ENCODE data around the gene AHRR. TPM values are rescaled to one million over a fixed set of nuclear protein-coding genes. Genes with fewer than 3 reads are reported as not detected.

Gene AHRR
- polyA plus RNA-seq, 2 of the 4 experiments (the other 2 are of a cell fraction) = 1.2 to 1.7 TPM

DNA sequence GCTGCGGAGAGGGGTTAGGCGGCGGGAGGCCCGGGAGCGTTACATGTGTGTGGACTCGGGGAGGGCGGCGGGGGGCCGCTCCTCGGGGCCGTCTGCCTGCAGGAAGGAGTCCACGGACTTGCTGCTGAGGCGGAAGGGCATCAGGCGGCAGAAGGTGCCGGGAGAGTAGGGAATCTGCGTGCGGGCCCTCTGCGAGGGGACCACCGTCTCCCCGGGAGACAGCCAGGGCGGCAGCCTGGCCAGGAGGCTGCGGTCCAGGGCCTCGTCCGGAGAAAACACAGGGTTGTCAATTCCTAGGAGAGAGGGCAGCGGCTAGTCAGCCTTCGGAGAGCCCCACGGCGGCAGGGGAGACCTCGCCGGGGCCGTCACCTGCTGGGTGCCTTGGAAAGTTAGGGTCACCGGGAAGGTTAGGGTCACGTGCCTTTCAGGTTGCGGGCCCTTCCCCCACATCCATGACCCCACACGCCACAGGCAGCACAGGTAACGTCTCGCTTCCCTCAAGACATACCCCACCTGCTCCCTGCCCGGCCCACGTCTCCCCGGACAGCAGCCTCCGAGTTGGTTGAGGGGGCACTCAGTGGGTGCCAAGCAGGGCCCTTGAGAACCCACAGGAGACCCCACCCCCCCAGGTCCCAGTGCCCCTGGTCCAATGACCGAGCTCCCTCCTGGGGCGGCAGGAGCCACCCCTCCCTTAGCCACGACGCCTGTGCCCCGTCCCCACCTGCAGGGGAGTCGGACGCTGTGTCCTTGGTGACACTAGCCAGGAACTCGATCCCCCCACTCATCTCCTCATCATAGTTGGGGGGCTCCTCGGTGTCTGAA lies 153.5 kb downstream of the AHRR start:
- Histone ChIP-seq H3K4me1 (peaks cover 16% of the 10 kb centered on the region), H3K27ac (peak overlapping the region in 1 of 2 experiments; percentile 50; a peak in 1 of 6 replicates), H3K4me3 (peak overlapping the region; percentile 74), H3K9me3 (no peaks in the 10 kb centered on the region), H3K4me2 (peak overlapping the region; percentile 84)
- 19% methylated on average over 28 of the region's 50 CpGs for WGBS (ENCODE audit: missing lambda C conversion rate)
- DNase-seq (ENCODE audit: low read depth in 1 of 2, low spot score in 1 of 2) = peak in 1 of 2 experiments; percentile 24
- TF ChIP-seq RARB (CRISPR knock-in tag; IDR thresholded peaks at IDR 0.05) = no peak
- no peak for TF ChIP-seq TP53 (CRISPR knock-in tag; IDR thresholded peaks at IDR 0.05)
- TF ChIP-seq MAX (IDR thresholded peaks at IDR 0.05) = no peak
- TF ChIP-seq KDM1A (IDR thresholded peaks at IDR 0.05; ENCODE audit: low read depth) = no peak
- TF ChIP-seq ZSCAN20 (CRISPR knock-in tag; IDR thresholded peaks at IDR 0.05) = no peak
- TF ChIP-seq CHD4 (IDR thresholded peaks at IDR 0.05; ENCODE audit: borderline replicate concordance) = no peak
- TF ChIP-seq RFX5 (IDR thresholded peaks at IDR 0.05) = no peak
- no peak for TF ChIP-seq JUN (IDR thresholded peaks at IDR 0.05)
- TF ChIP-seq HDAC2 (IDR thresholded peaks at IDR 0.05) = no peak
- TF ChIP-seq, protein P1, sequence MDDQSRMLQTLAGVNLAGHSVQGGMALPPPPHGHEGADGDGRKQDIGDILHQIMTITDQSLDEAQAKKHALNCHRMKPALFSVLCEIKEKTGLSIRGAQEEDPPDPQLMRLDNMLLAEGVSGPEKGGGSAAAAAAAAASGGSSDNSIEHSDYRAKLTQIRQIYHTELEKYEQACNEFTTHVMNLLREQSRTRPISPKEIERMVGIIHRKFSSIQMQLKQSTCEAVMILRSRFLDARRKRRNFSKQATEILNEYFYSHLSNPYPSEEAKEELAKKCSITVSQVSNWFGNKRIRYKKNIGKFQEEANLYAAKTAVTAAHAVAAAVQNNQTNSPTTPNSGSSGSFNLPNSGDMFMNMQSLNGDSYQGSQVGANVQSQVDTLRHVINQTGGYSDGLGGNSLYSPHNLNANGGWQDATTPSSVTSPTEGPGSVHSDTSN (IDR thresholded peaks at IDR 0.05) = no peak
- TF ChIP-seq POLR2AphosphoS2 (conservative IDR thresholded peaks at IDR 0.05; ENCODE audit: low read length) = no peak
- no peak for TF ChIP-seq TFCP2L1 (CRISPR knock-in tag; IDR thresholded peaks at IDR 0.05)
- no peak for TF ChIP-seq ZC3H11A (IDR thresholded peaks at IDR 0.05)
- TF ChIP-seq NFE2L2 (conservative IDR thresholded peaks at IDR 0.05; ENCODE audit: low read length) = no peak
- TF ChIP-seq, protein P2, sequence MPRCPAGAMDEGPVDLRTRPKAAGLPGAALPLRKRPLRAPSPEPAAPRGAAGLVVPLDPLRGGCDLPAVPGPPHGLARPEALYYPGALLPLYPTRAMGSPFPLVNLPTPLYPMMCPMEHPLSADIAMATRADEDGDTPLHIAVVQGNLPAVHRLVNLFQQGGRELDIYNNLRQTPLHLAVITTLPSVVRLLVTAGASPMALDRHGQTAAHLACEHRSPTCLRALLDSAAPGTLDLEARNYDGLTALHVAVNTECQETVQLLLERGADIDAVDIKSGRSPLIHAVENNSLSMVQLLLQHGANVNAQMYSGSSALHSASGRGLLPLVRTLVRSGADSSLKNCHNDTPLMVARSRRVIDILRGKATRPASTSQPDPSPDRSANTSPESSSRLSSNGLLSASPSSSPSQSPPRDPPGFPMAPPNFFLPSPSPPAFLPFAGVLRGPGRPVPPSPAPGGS (IDR thresholded peaks at IDR 0.05) = no peak
- TF ChIP-seq PHF8 (IDR thresholded peaks at IDR 0.05; ENCODE audit: borderline replicate concordance, low read depth) = no peak
- ATAC-seq = peak in 1 of 2 experiments; percentile 2; a peak in 3 of 6 replicates
- no peak for FAIRE-seq
- CTCF ChIA-PET = interaction anchor here (0.8 kb wide), 1 partner anchor 28 kb away, joined by 3 read pairs; no protein-coding TSS in a partner anchor
- POLR2A ChIA-PET = no interaction called here

GRCh38 chr5:475704-476101 lies 154.2 kb downstream of the AHRR start:
- CTCF ChIA-PET = no interaction called here
- no peak for ATAC-seq

More at GRCh38 chr5:475704-476101, 154.2 kb downstream of the AHRR start:
- no peak overlapping the region for H3K27ac ChIP-seq
- POLR2A ChIA-PET = no interaction called here
- H3K4me1 ChIP-seq = peaks cover 16% of the 10 kb centered on the region
- 48% methylated on average over 4 of the region's 8 CpGs for whole genome bisulfite sequencing (ENCODE audit: missing lambda C conversion rate)
- H3K9me3 ChIP-seq = no peaks in the 10 kb centered on the region
- TF ChIP-seq NFE2L2 (conservative IDR thresholded peaks at IDR 0.05; ENCODE audit: low read length) (no peak), ESRRA (IDR thresholded peaks at IDR 0.05; ENCODE audit: borderline replicate concordance, low read length) (no peak), RAD21 (conservative IDR thresholded peaks at IDR 0.05 in 1 of 2, IDR thresholded peaks at IDR 0.05 in 1 of 2) (no peak), ZNF302 (CRISPR knock-in tag; IDR thresholded peaks at IDR 0.05) (no peak)
- TF ChIP-seq, protein P2 (IDR thresholded peaks at IDR 0.05) = no peak
- TF ChIP-seq, protein P3, sequence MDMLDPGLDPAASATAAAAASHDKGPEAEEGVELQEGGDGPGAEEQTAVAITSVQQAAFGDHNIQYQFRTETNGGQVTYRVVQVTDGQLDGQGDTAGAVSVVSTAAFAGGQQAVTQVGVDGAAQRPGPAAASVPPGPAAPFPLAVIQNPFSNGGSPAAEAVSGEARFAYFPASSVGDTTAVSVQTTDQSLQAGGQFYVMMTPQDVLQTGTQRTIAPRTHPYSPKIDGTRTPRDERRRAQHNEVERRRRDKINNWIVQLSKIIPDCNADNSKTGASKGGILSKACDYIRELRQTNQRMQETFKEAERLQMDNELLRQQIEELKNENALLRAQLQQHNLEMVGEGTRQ (IDR thresholded peaks at IDR 0.05) = no peak
- H3K4me2 ChIP-seq = peak overlapping the region; percentile 84; the same call in 1 of the 3 replicates
- FAIRE-seq = no peak
- H3K4me3 ChIP-seq = no peak overlapping the region
- no peak for DNase-seq (ENCODE audit: low read depth in 1 of 2, low spot score in 1 of 2)
